K562 (cell line): ENCODE data around the gene IFT122. TPM values are rescaled to one million over a fixed set of nuclear protein-coding genes. Genes with fewer than 3 reads are reported as not detected.
"Not testable (repeated sequence)": the region's sequence is repeated elsewhere in the genome, so short reads cannot be mapped to it uniquely, and the experiment has no call there.

Experiments used
- ATAC-seq: fragments of 200-7000 bp; cut with Tn5 transposase; 3 replicates; pipeline ENCODE4 v1.9.1; 2020; ENCODE audit warnings: moderate library complexity
- BruUV-seq: library from RNA; stranded (reverse); fragments of 400-500 nt; replicated peaks from 2 replicates; lab custom pipeline; 2021; lab: Mats Ljungman, UMichigan
- CTCF ChIA-PET: fragments of 300-600 bp; formaldehyde crosslinking; extraction: SDS; loops from one replicate; lab custom pipeline; 2021; ENCODE audit warnings: low intra/inter-chr PET ratio; lab: Yijun Ruan, JAX
- POLR2A ChIA-PET: fragments of 300-600, 350-650 bp; sonication (Branson Sonifier 250); formaldehyde crosslinking; extraction: SDS; loops from one replicate; lab custom pipeline; 2021; ENCODE audit warnings: antibody characterized with exemption, inconsistent platforms; lab: Yijun Ruan, JAX
- DNase-seq, 4 experiments: peaks; one replicate each; pipeline versions ENCODE4 v3.0.0 to v3.0.0-alpha.2; 2011 to 2018; ENCODE audit warnings: low spot score in 3 of 4, mixed read lengths in 3 of 4; ENCODE audit errors: extremely low read depth in 1 of 4
- FAIRE-seq: peaks from 2 replicates; lab custom pipeline; 2011; peaks lifted over from hg19 to GRCh38; lab: Jason Lieb, UNC
- H2AFZ ChIP-seq: 2 replicates; pipeline ENCODE4 v1.6.0; 2011; ENCODE audit warnings: low read depth, low read length, control low read depth, inconsistent platforms
- H3K27ac ChIP-seq: fragments of 200-600 bp; 3 replicates; pipeline ENCODE4 v1.8.0; 2011; ENCODE audit warnings: low read depth, mild to moderate bottlenecking, control low read depth, inconsistent platforms, low read length, moderate library complexity, mixed read lengths; ENCODE audit errors: extremely low read depth
- H3K27me3 ChIP-seq, 2 experiments: fragments of 300-600 bp in 1 of 2; 2 replicates in 1 of 2; 3 replicates in 1 of 2; pipeline versions ENCODE4 v1.6.0 to v1.8.0; 2011; ENCODE audit warnings: inconsistent platforms in 2 of 2, low read length in 2 of 2, mild to moderate bottlenecking in 1 of 2, mixed read lengths in 1 of 2, moderate library complexity in 1 of 2; ENCODE audit not compliant: control insufficient read depth in 2 of 2, insufficient read depth in 2 of 2
- H3K36me3 ChIP-seq: fragments of 300-600 bp; 3 replicates; pipeline ENCODE4 v1.8.0; 2011; ENCODE audit warnings: mild to moderate bottlenecking, low read length, inconsistent platforms; ENCODE audit not compliant: control insufficient read depth, insufficient read depth
- H3K4me1 ChIP-seq, 2 experiments: fragments of 200-600 bp in 1 of 2; replicated peaks in 1 of 2; 2 replicates in 1 of 2; 3 replicates in 1 of 2; pipeline versions ENCODE4 v1.5.1 to v1.8.0; 2011; ENCODE audit warnings: inconsistent platforms in 2 of 2, low read length in 2 of 2, mild to moderate bottlenecking in 1 of 2, mixed read lengths in 1 of 2, moderate library complexity in 1 of 2; ENCODE audit not compliant: control insufficient read depth in 2 of 2, insufficient read depth in 2 of 2
- H3K4me2 ChIP-seq: 2 replicates; pipeline ENCODE4 v1.6.1; 2011; ENCODE audit warnings: low read length, control low read depth, inconsistent platforms, mixed read lengths; ENCODE audit not compliant: insufficient read depth
- H3K4me3 ChIP-seq: fragments of 200-600 bp; sonication (generic), shearing (Covaris generic); 2 replicates; pipeline ENCODE4 v1.5.1; 2016; ENCODE audit warnings: control low read depth, inconsistent platforms
- H3K79me2 ChIP-seq: fragments of 200-600 bp; 3 replicates; pipeline ENCODE4 v1.8.0; 2011; ENCODE audit warnings: low read length, inconsistent platforms; ENCODE audit not compliant: control insufficient read depth, insufficient read depth
- H3K9ac ChIP-seq, 2 experiments: 2 replicates each; pipeline versions ENCODE4 v1.6.0 to v1.6.1; 2011; ENCODE audit warnings: low read depth in 2 of 2, low read length in 2 of 2, control low read depth in 1 of 2, inconsistent platforms in 1 of 2, mild to moderate bottlenecking in 1 of 2, mixed read lengths in 1 of 2; ENCODE audit not compliant: insufficient read depth in 1 of 2
- H3K9me1 ChIP-seq: one replicate; pipeline ENCODE4 v1.6.0; 2011; ENCODE audit warnings: inconsistent platforms, mild to moderate bottlenecking, low read length, moderate library complexity; ENCODE audit not compliant: control insufficient read depth, insufficient read depth
- H3K9me3 ChIP-seq: replicated peaks from 2 replicates; pipeline ENCODE4 v1.5.1; 2011; ENCODE audit warnings: low read depth, low read length, inconsistent platforms; ENCODE audit not compliant: control insufficient read depth, insufficient read depth
- H4K20me1 ChIP-seq: replicated peaks from 2 replicates; pipeline ENCODE4 v1.6.1; 2011; ENCODE audit warnings: low read length, inconsistent platforms, mixed read lengths; ENCODE audit not compliant: control insufficient read depth, insufficient read depth
- WGBS: fragments of 100-300 bp; shearing (Covaris generic); methylation state at CpG from one replicate; pipeline ENCODE4 v1.1.6; 2016; ENCODE audit warnings: low coverage, mixed read lengths; ENCODE audit not compliant: insufficient coverage; ENCODE audit errors: missing lambda C conversion rate; 5-methylcytosine and 5-hydroxymethylcytosine counted together
- in situ Hi-C: fragments of 300-500 bp; cut with MboI; formaldehyde crosslinking; loops from 4 replicates; pipeline ENCODE4 v1.15.0; 2018; ENCODE audit warnings: inconsistent platforms, mixed read lengths
- intact Hi-C: fragments of 100-400 bp; cut with micrococcal nuclease; formaldehyde crosslinking; loops from 2 replicates; pipeline ENCODE4 v1.14.2; 2022
- polyA plus RNA-seq, 8 experiments: library from polyadenylated mRNA; depleted of rRNA in 4 of 8; stranded (reverse) in 5 of 8; unstranded in 3 of 8; fragments of >200 nt; fragmentation: Nextera tagmentation in 2 of 8; fragmentation: Illumina TruSeq in 1 of 8; extraction: Ambion mirVana in 2 of 8; extraction: Trizol in 1 of 8; gene quantifications; 2 replicates each; pipeline versions ENCODE4 v1.2.1 to v1.2.3, GENCODE V29; 2011 to 2014; ENCODE audit warnings: inconsistent platforms in 1 of 8, missing spikeins in 1 of 8
- total RNA-seq, 7 experiments: library from RNA; depleted of rRNA in 6 of 7; stranded (reverse); fragments of >200 nt in 6 of 7; fragmentation: Illumina TruSeq in 2 of 7; extraction: Trizol in 2 of 7; gene quantifications; 2 replicates each; pipeline versions ENCODE4 v1.2.1 to v1.2.3, GENCODE V29; 2011 to 2021; ENCODE audit warnings: low replicate concordance in 1 of 7

Gene IFT122
- total and polyA plus RNA-seq, 9 of the 15 experiments (the other 6 are each of a cell fraction or from before 2014, with no cell fraction given), result 2.4 to 11.5 (median 7.7) TPM

- intact Hi-C loops, result loop anchor here (10.0 kb wide), 1 partner anchor 437 kb away; no protein-coding TSS in a partner anchor
These were observed 57.9 kb downstream of the IFT122 start for GRCh38 chr3:129497876-129498275.

GRCh38 chr3:129498603-129499488 lies 58.8 kb downstream of the IFT122 start:
- H3K27ac ChIP-seq, H3K9me3 ChIP-seq, H3K9me1 ChIP-seq, H3K27me3 ChIP-seq, H4K20me1 ChIP-seq, DNase-seq, H3K36me3 ChIP-seq, H3K9ac ChIP-seq, H3K4me2 ChIP-seq, H2AFZ ChIP-seq, ATAC-seq, CTCF ChIA-PET, H3K79me2 ChIP-seq, BruUV-seq, POLR2A ChIA-PET, H3K4me3 ChIP-seq, FAIRE-seq, H3K4me1 ChIP-seq: not testable (repeated sequence)
- intact Hi-C loops, result loop anchor here (10.0 kb wide), 1 partner anchor 436 kb away; no protein-coding TSS in a partner anchor
- 82% methylated on average over 3 of the region's 8 CpGs for WGBS
- in situ Hi-C loops, result loop anchor here (10.0 kb wide), 1 partner anchor 436 kb away; no protein-coding TSS in a partner anchor

More at GRCh38 chr3:129497876-129498275, 57.9 kb downstream of the IFT122 start:
- FAIRE-seq, H4K20me1 ChIP-seq, H3K79me2 ChIP-seq, H3K4me3 ChIP-seq, H3K4me2 ChIP-seq, H3K9me1 ChIP-seq, H3K4me1 ChIP-seq, ATAC-seq, BruUV-seq, DNase-seq, CTCF ChIA-PET, H3K27ac ChIP-seq, H3K27me3 ChIP-seq, H3K9me3 ChIP-seq, H3K9ac ChIP-seq, H2AFZ ChIP-seq, H3K36me3 ChIP-seq: not testable (repeated sequence)
- 50% methylated on average over 1 of the region's 2 CpGs for WGBS
- in situ Hi-C loops, result loop anchor here (10.0 kb wide), 1 partner anchor 437 kb away; no protein-coding TSS in a partner anchor
- POLR2A ChIA-PET, result interaction anchor here (0.6 kb wide), 1 partner anchor 1428 kb away, joined by 4 read pairs; no protein-coding TSS in a partner anchor

GRCh38 chr3:129499604-129500333 lies 59.7 kb downstream of the IFT122 start:
- H4K20me1 ChIP-seq, H3K27me3 ChIP-seq, H3K36me3 ChIP-seq, H3K27ac ChIP-seq, BruUV-seq, H3K9me3 ChIP-seq, FAIRE-seq, H3K9ac ChIP-seq, H3K9me1 ChIP-seq, CTCF ChIA-PET, DNase-seq, H3K79me2 ChIP-seq, H3K4me2 ChIP-seq, ATAC-seq, H2AFZ ChIP-seq, H3K4me1 ChIP-seq, H3K4me3 ChIP-seq: not testable (repeated sequence)
- in situ Hi-C loops (loop anchor here (10.0 kb wide), 1 partner anchor 435 kb away; no protein-coding TSS in a partner anchor), intact Hi-C loops (loop anchor here (10.0 kb wide), 1 partner anchor 435 kb away; no protein-coding TSS in a partner anchor)
- 72% methylated on average over 4 of the region's 14 CpGs for WGBS
- POLR2A ChIA-PET, result interaction anchor here (0.7 kb wide), 1 partner anchor 17 kb away, joined by 3 read pairs; no protein-coding TSS in a partner anchor
